Measurements from ENCODE around the gene ADRA2B. TPM values are rescaled to one million over a fixed set of nuclear protein-coding genes. Genes with fewer than 3 reads are reported as not detected.
A peak's percentile ranks its signal among the peaks of the same experiment; 100 is the strongest.

The ADRA2B gene
- total and polyA plus RNA-seq, 12 donors, result 1.5 to 7.3 (median 3.4) TPM

GRCh38 chr2:96083064-96083939 is 33.1 kb downstream of the ADRA2B start:
- no peak overlapping the region for H3K4me3 ChIP-seq
- H3K4me1 ChIP-seq, result peaks cover 16 to 38% (median 32%) of the 10 kb centered on the region in 9 donors
- ATAC-seq (peak; percentile 63 to 92 (median 88)), DNase-seq (peak; percentile 58 to 61)
- H3K27me3 ChIP-seq, result no peaks in the 10 kb centered on the region
- peak overlapping the region; percentile 37 to 90 (median 74) for H3K27ac ChIP-seq
- intact Hi-C loops (cut with DNase I), result loop anchor here in 1 of 10 donors (5.0 kb wide), 1 partner anchor 34 kb away; the partner anchor contains the start of gene ADRA2B
- no peaks in the 10 kb centered on the region for H3K9me3 ChIP-seq
- no peaks in the 10 kb centered on the region for H3K36me3 ChIP-seq
- WGBS, 2 donors, result 29% methylated on average over 9 of the region's 9 CpGs
- TF ChIP-seq CTCF (IDR thresholded peaks at IDR 0.05), result no peak

GRCh38 chr2:96082211-96083063 is 33.9 kb downstream of the ADRA2B start:
- H3K4me3 ChIP-seq, result no peak overlapping the region
- DNase-seq (peak in 1 of 2 donors; percentile 44), ATAC-seq (peak; percentile 63 to 84 (median 78))
- H3K36me3 ChIP-seq, result no peaks in the 10 kb centered on the region
- peaks cover 16 to 38% (median 32%) of the 10 kb centered on the region in 9 donors for H3K4me1 ChIP-seq
- no peaks in the 10 kb centered on the region for H3K27me3 ChIP-seq
- intact Hi-C loops (cut with DNase I), result loop anchor here in 1 of 10 donors (5.0 kb wide), 1 partner anchor 35 kb away; the partner anchor contains the start of gene ADRA2B
- H3K9me3 ChIP-seq, result peaks cover 0 to 2% (median 0%) of the 10 kb centered on the region in 11 donors
- TF ChIP-seq CTCF (IDR thresholded peaks at IDR 0.05), result no peak
- WGBS, 2 donors, result 85 to 86% methylated on average over 14 of the region's 14 CpGs
- H3K27ac ChIP-seq, result peak overlapping the region; percentile 37 to 90 (median 74)

GRCh38 chr2:96081042-96081441 is 35.3 kb downstream of the ADRA2B start:
- no peak for TF ChIP-seq CTCF (IDR thresholded peaks at IDR 0.05)

More at GRCh38 chr2:96081042-96081441, 35.3 kb downstream of the ADRA2B start:
- Histone ChIP-seq H3K9me3 (peaks cover 0 to 16% (median 2%) of the 10 kb centered on the region in 11 donors), H3K27ac (no peak overlapping the region), H3K4me3 (no peak overlapping the region), H3K27me3 (no peaks in the 10 kb centered on the region), H3K4me1 (peaks cover 16 to 38% (median 32%) of the 10 kb centered on the region in 9 donors), H3K36me3 (no peaks in the 10 kb centered on the region)
- DNase-seq (no peak), ATAC-seq (no peak)
- WGBS, 2 donors, result 94 to 95% methylated on average over 2 of the region's 2 CpGs
- intact Hi-C loops (cut with DNase I), result loop anchor here in 1 of 10 donors (5.0 kb wide), 1 partner anchor 36 kb away; the partner anchor contains the start of gene ADRA2B

Measured in heart right ventricle (tissue), 16 donors.